ENCODE data around the gene SDK1.

- TF ChIP-seq, protein P1, sequence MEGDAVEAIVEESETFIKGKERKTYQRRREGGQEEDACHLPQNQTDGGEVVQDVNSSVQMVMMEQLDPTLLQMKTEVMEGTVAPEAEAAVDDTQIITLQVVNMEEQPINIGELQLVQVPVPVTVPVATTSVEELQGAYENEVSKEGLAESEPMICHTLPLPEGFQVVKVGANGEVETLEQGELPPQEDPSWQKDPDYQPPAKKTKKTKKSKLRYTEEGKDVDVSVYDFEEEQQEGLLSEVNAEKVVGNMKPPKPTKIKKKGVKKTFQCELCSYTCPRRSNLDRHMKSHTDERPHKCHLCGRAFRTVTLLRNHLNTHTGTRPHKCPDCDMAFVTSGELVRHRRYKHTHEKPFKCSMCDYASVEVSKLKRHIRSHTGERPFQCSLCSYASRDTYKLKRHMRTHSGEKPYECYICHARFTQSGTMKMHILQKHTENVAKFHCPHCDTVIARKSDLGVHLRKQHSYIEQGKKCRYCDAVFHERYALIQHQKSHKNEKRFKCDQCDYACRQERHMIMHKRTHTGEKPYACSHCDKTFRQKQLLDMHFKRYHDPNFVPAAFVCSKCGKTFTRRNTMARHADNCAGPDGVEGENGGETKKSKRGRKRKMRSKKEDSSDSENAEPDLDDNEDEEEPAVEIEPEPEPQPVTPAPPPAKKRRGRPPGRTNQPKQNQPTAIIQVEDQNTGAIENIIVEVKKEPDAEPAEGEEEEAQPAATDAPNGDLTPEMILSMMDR (IDR thresholded peaks at IDR 0.05; ENCODE audit: extremely low read depth in 1 of 2, insufficient read depth in 1 of 2, low read depth in 1 of 2, low read length in 2 of 2), result no peak
- TF ChIP-seq FOS (IDR thresholded peaks at IDR 0.05; ENCODE audit: borderline replicate concordance, insufficient read depth, low read length), result no peak
- TF ChIP-seq POLR2A (IDR thresholded peaks at IDR 0.05; ENCODE audit: low read depth, low read length), result no peak
- TF ChIP-seq POLR2AphosphoS5 (IDR thresholded peaks at IDR 0.05; ENCODE audit: insufficient read depth, low read depth, low read length), result no peak
- no peak for TF ChIP-seq EZH2 (IDR thresholded peaks at IDR 0.05; ENCODE audit: borderline replicate concordance, low read depth, low read length, severe bottlenecking)
- TF ChIP-seq, protein P2, sequence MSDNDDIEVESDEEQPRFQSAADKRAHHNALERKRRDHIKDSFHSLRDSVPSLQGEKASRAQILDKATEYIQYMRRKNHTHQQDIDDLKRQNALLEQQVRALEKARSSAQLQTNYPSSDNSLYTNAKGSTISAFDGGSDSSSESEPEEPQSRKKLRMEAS (IDR thresholded peaks at IDR 0.05; ENCODE audit: insufficient read depth, insufficient read length), result no peak
- TF ChIP-seq JUN (IDR thresholded peaks at IDR 0.05; ENCODE audit: borderline replicate concordance, insufficient read depth, insufficient read length, low read depth), result no peak
These were observed 226.6 kb downstream of the SDK1 start for GRCh38 chr7:3527496-3528124.

Data from endothelial cell of umbilical vein (primary cell).